Measurements from ENCODE around the gene SFXN4.

The SFXN4 gene

DNA sequence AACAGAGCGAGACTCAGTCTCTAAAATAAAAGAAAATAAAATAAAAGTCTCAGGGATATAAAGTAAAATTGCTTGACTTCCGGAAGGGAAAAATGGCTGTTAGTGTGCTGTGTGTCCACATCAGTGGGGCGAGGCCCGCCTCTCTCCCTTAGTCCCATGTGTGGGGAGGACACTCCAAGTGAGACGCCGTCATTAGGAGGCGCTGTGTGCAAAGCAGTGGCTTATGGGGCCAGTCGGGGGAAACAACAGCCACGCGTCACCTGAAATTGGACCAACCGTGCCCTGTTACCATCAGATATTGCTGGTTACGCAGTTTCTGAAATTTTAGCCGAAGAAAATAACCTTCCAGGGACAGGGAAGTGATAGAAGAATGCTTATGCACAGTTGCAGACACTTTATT is 15.8 kb downstream of the SFXN4 start:
- Histone ChIP-seq H3K27me3 (ENCODE audit: insufficient read depth, low read length, poor library complexity, severe bottlenecking) (no peaks in the 10 kb centered on the region), H3K79me2 (ENCODE audit: insufficient read depth, low read length) (no peaks in the 10 kb centered on the region), H3F3A (ENCODE audit: low read depth) (no peaks in the 10 kb centered on the region), H3K9me3 (ENCODE audit: insufficient read depth, low read depth, low read length) (no peaks in the 10 kb centered on the region), H3K4me3 (ENCODE audit: low read length, poor library complexity, severe bottlenecking) (no peak overlapping the region), H3K36me3 (ENCODE audit: insufficient read depth, low read length) (peaks cover 3% of the 10 kb centered on the region; the same call in 1 of the 2 replicates), H3K9me2 (replicated peaks; ENCODE audit: low read depth, low read length) (no peaks in the 10 kb centered on the region), H3K9ac (ENCODE audit: low read depth, low read length, poor library complexity, severe bottlenecking) (no peak overlapping the region), H3K4me2 (ENCODE audit: low read depth, low read length, poor library complexity, severe bottlenecking) (no peak overlapping the region), H2AFZ (ENCODE audit: low read length) (no peak overlapping the region), H4K20me1 (ENCODE audit: insufficient read depth, low read length, poor library complexity, severe bottlenecking) (no peaks in the 10 kb centered on the region), H3K4me1 (ENCODE audit: insufficient read depth, low read length, poor library complexity, severe bottlenecking) (no peaks in the 10 kb centered on the region)
- TF ChIP-seq, protein P1, sequence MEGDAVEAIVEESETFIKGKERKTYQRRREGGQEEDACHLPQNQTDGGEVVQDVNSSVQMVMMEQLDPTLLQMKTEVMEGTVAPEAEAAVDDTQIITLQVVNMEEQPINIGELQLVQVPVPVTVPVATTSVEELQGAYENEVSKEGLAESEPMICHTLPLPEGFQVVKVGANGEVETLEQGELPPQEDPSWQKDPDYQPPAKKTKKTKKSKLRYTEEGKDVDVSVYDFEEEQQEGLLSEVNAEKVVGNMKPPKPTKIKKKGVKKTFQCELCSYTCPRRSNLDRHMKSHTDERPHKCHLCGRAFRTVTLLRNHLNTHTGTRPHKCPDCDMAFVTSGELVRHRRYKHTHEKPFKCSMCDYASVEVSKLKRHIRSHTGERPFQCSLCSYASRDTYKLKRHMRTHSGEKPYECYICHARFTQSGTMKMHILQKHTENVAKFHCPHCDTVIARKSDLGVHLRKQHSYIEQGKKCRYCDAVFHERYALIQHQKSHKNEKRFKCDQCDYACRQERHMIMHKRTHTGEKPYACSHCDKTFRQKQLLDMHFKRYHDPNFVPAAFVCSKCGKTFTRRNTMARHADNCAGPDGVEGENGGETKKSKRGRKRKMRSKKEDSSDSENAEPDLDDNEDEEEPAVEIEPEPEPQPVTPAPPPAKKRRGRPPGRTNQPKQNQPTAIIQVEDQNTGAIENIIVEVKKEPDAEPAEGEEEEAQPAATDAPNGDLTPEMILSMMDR (conservative IDR thresholded peaks at IDR 0.05; ENCODE audit: low read length) = peak; percentile 61
- no peak for TF ChIP-seq EZH2phosphoT487 (IDR thresholded peaks at IDR 0.05; ENCODE audit: borderline replicate concordance)

DNA sequence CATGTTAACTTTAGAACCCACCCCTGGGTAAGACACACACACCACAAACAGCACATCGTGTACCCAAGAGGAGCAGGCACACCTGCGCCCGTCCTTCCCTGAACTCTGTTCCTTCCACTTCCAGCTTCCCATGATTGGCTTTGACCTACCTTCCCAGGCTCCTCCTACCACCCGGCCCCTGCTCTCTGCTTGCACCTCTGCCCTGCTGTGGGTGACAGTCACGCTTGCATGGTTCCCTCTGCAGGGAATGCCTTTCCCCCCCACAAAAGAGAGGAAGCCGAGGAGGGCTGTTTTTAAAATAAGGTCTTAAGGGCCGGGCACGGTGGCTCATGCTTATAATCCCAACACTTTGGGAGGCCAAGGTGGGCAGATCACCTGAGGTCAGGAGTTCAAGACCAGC is 16.4 kb downstream of the SFXN4 start:
- Histone ChIP-seq H3K36me3 (ENCODE audit: insufficient read depth, low read length) (peaks cover 3% of the 10 kb centered on the region; the same call in 1 of the 2 replicates), H3K4me1 (ENCODE audit: insufficient read depth, low read length, poor library complexity, severe bottlenecking) (no peaks in the 10 kb centered on the region), H3K4me2 (ENCODE audit: low read depth, low read length, poor library complexity, severe bottlenecking) (no peak overlapping the region)

DNA sequence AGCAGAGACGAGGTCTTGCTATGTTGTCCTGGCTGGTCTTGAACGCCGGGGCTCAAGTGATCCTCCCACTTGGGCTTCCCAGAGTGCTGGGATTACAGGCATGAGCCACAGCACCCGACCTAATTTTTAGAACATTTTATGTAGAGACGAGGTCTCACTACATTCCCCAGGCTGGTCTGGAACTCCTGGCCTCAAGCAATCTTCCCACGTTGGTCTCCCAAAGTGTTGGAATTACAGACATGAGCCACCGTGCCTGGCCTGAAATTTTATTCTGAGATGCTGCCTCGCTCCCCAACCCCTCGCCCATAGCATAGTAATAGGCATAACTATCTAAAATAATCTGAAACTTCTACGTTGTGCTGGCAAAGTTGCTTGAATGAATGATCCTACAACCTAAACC is 21.9 kb downstream of the SFXN4 start:
- no peaks in the 10 kb centered on the region; the same call in 1 of the 2 replicates for H3K36me3 ChIP-seq (ENCODE audit: insufficient read depth, low read length)
- H3K4me3 ChIP-seq (ENCODE audit: low read length, poor library complexity, severe bottlenecking) = no peak overlapping the region
- no peaks in the 10 kb centered on the region for H3K79me2 ChIP-seq (ENCODE audit: insufficient read depth, low read length)
- TF ChIP-seq, protein P1 (conservative IDR thresholded peaks at IDR 0.05; ENCODE audit: low read length) = no peak
- TF ChIP-seq EZH2phosphoT487 (IDR thresholded peaks at IDR 0.05; ENCODE audit: borderline replicate concordance) = no peak
- H3K9me2 ChIP-seq (replicated peaks; ENCODE audit: low read depth, low read length) = no peaks in the 10 kb centered on the region
- no peak overlapping the region for H3K4me2 ChIP-seq (ENCODE audit: low read depth, low read length, poor library complexity, severe bottlenecking)
- no peaks in the 10 kb centered on the region for H3F3A ChIP-seq (ENCODE audit: low read depth)
- no peak overlapping the region for H2AFZ ChIP-seq (ENCODE audit: low read length)
- no peak overlapping the region for H3K9ac ChIP-seq (ENCODE audit: low read depth, low read length, poor library complexity, severe bottlenecking)
- H3K27me3 ChIP-seq (ENCODE audit: insufficient read depth, low read length, poor library complexity, severe bottlenecking) = no peaks in the 10 kb centered on the region
- H3K9me3 ChIP-seq (ENCODE audit: insufficient read depth, low read depth, low read length) = no peaks in the 10 kb centered on the region
- no peaks in the 10 kb centered on the region for H4K20me1 ChIP-seq (ENCODE audit: insufficient read depth, low read length, poor library complexity, severe bottlenecking)
- no peaks in the 10 kb centered on the region for H3K4me1 ChIP-seq (ENCODE audit: insufficient read depth, low read length, poor library complexity, severe bottlenecking)

More for the DNA sequence above, 16.4 kb downstream of the SFXN4 start:
- H3K79me2 ChIP-seq (ENCODE audit: insufficient read depth, low read length) = no peaks in the 10 kb centered on the region
- TF ChIP-seq, protein P1 (conservative IDR thresholded peaks at IDR 0.05; ENCODE audit: low read length) = no peak
- no peak for TF ChIP-seq EZH2phosphoT487 (IDR thresholded peaks at IDR 0.05; ENCODE audit: borderline replicate concordance)
- H4K20me1 ChIP-seq (ENCODE audit: insufficient read depth, low read length, poor library complexity, severe bottlenecking) = no peaks in the 10 kb centered on the region
- no peaks in the 10 kb centered on the region for H3K27me3 ChIP-seq (ENCODE audit: insufficient read depth, low read length, poor library complexity, severe bottlenecking)
- H3K9me2 ChIP-seq (replicated peaks; ENCODE audit: low read depth, low read length) = no peaks in the 10 kb centered on the region
- no peaks in the 10 kb centered on the region for H3K9me3 ChIP-seq (ENCODE audit: insufficient read depth, low read depth, low read length)
- no peak overlapping the region for H3K4me3 ChIP-seq (ENCODE audit: low read length, poor library complexity, severe bottlenecking)
- H3K9ac ChIP-seq (ENCODE audit: low read depth, low read length, poor library complexity, severe bottlenecking) = no peak overlapping the region
- no peaks in the 10 kb centered on the region for H3F3A ChIP-seq (ENCODE audit: low read depth)
- H2AFZ ChIP-seq (ENCODE audit: low read length) = no peak overlapping the region

All from Loucy (cell line).